Mammary epithelial cell (primary cell): Measurements from ENCODE around the gene RPTOR.

Experiments
- CTCF ChIP-seq, 2 donors: IDR thresholded peaks in 1 of 2; conservative IDR thresholded peaks in 1 of 2; 2 replicates each; pipeline ENCODE4 v1.5.1; 2011 to 2012; ENCODE audit warnings: inconsistent platforms in 2 of 2, low read length in 2 of 2, mild to moderate bottlenecking in 2 of 2, control low read depth in 1 of 2, low read depth in 1 of 2; ENCODE audit not compliant: insufficient read depth in 1 of 2; ENCODE audit errors: extremely low read depth in 1 of 2
- EZH2 ChIP-seq: IDR thresholded peaks from 2 replicates; pipeline ENCODE4 v1.6.1; 2012; ENCODE audit warnings: low read length, inconsistent platforms, borderline replicate concordance

DNA sequence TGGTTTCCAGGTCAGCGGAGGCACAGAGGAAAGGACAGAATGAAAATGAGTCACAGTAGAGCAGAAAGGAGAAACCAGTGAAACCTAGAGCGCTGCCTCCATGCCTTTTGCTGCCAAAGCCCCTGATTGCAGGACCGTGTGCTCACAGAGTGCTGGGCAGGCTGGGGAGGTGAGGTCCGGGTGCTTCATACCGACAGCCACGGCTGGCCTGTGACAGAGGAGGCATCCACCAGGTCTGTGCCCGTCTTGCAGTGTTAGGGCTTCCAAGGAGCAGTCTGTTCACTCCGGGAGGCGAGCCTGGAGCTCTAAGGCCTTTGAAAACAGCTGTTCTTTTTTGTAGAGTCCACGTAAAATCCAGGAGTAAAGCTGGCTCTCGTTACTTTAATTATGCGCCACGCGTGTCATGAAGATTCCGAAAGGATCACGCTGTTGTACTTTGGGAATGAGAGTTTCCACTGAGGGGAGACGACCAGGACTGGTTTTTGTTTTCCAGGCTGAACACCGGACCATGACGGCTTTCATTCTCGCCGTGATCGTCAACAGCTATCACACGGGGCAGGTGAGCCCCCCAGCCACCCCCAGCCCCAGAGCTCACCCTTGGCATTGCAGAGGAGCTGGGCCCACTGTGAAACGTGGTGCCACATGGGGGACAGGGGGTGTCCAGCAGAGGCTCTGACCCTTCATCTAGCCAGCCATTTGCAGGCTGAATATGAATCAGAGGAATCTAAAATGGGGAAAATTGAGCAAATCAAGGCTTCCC is 338.5 kb downstream of the RPTOR start:
- TF ChIP-seq CTCF (conservative IDR thresholded peaks at IDR 0.05 in 1 of 2, IDR thresholded peaks at IDR 0.05 in 1 of 2; ENCODE audit: extremely low read depth in 1 of 2, insufficient read depth in 1 of 2, low read depth in 1 of 2, low read length in 2 of 2), result no peak
- no peak for TF ChIP-seq EZH2
